ENCODE measurements around the gene ETV6. TPM values are rescaled to one million over a fixed set of nuclear protein-coding genes. Genes with fewer than 3 reads are reported as not detected.

The ETV6 gene
- total and polyA plus RNA-seq, 3 donors from 2014 or later: 7.8 to 20.9 (median 16.3) TPM

- Histone ChIP-seq H3K4me3 (no peak overlapping the region), H3K36me3 (ENCODE audit: low read depth, missing control alignments) (no peaks in the 10 kb centered on the region), H3K4me1 (peaks cover 33% of the 10 kb centered on the region), H3K27ac (no peak overlapping the region), H3K9me3 (no peaks in the 10 kb centered on the region), H3K27me3 (no peaks in the 10 kb centered on the region)
- no peak for DNase-seq
- intact Hi-C loops (cut with DNase I; ENCODE audit: low total_unique reads): no loop called here
- TF ChIP-seq CTCF (IDR thresholded peaks at IDR 0.05): no peak
- no peak for TF ChIP-seq POLR2A (IDR thresholded peaks at IDR 0.05)
- WGBS, 2 donors: 90 to 93% methylated on average over 5 of the region's 5 CpGs
These were observed 53.5 kb downstream of the ETV6 start for GRCh38 chr12:11702959-11703358.

- peaks cover 33% of the 10 kb centered on the region for H3K4me1 ChIP-seq
- no peak for DNase-seq
- no peaks in the 10 kb centered on the region for H3K9me3 ChIP-seq
- H3K36me3 ChIP-seq (ENCODE audit: low read depth, missing control alignments): no peaks in the 10 kb centered on the region
- intact Hi-C loops (cut with DNase I; ENCODE audit: low total_unique reads): no loop called here
- TF ChIP-seq POLR2A (IDR thresholded peaks at IDR 0.05) (no peak), CTCF (IDR thresholded peaks at IDR 0.05) (no peak)
- WGBS, 2 donors: 92 to 94% methylated on average over 4 of the region's 4 CpGs
- no peak overlapping the region for H3K27ac ChIP-seq
- H3K4me3 ChIP-seq: no peak overlapping the region
- no peaks in the 10 kb centered on the region for H3K27me3 ChIP-seq
These were observed 53.9 kb downstream of the ETV6 start for GRCh38 chr12:11703378-11703777.

GRCh38 chr12:11704089-11704488 is 54.6 kb downstream of the ETV6 start:
- H3K4me1 ChIP-seq: peaks cover 33% of the 10 kb centered on the region
- H3K9me3 ChIP-seq: no peaks in the 10 kb centered on the region
- no peak for DNase-seq
- no peaks in the 10 kb centered on the region for H3K27me3 ChIP-seq
- intact Hi-C loops (cut with DNase I; ENCODE audit: low total_unique reads): no loop called here
- no peak overlapping the region for H3K27ac ChIP-seq
- H3K36me3 ChIP-seq (ENCODE audit: low read depth, missing control alignments): no peaks in the 10 kb centered on the region
- 94 to 96% methylated on average over 8 of the region's 8 CpGs for WGBS, 2 donors
- TF ChIP-seq CTCF (IDR thresholded peaks at IDR 0.05) (no peak), POLR2A (IDR thresholded peaks at IDR 0.05) (no peak)
- H3K4me3 ChIP-seq: no peak overlapping the region

GRCh38 chr12:11705010-11705409 is 55.5 kb downstream of the ETV6 start:
- TF ChIP-seq POLR2A (IDR thresholded peaks at IDR 0.05): no peak
- TF ChIP-seq CTCF (IDR thresholded peaks at IDR 0.05): no peak
- no peaks in the 10 kb centered on the region for H3K36me3 ChIP-seq (ENCODE audit: low read depth, missing control alignments)
- no peaks in the 10 kb centered on the region for H3K9me3 ChIP-seq
- no peak for DNase-seq
- no peak overlapping the region for H3K4me3 ChIP-seq
- WGBS, 2 donors: 60 to 71% methylated on average over 7 of the region's 7 CpGs
- no peak overlapping the region for H3K27ac ChIP-seq
- intact Hi-C loops (cut with DNase I; ENCODE audit: low total_unique reads): no loop called here
- H3K27me3 ChIP-seq: no peaks in the 10 kb centered on the region
- peaks cover 33% of the 10 kb centered on the region for H3K4me1 ChIP-seq

GRCh38 chr12:11706509-11707379 is 57.3 kb downstream of the ETV6 start:
- no peaks in the 10 kb centered on the region for H3K27me3 ChIP-seq
- no peak overlapping the region for H3K4me3 ChIP-seq
- TF ChIP-seq CTCF (IDR thresholded peaks at IDR 0.05): no peak
- TF ChIP-seq POLR2A (IDR thresholded peaks at IDR 0.05): no peak
- peaks cover 26% of the 10 kb centered on the region for H3K4me1 ChIP-seq
- WGBS, 2 donors: 55 to 67% methylated on average over 10 of the region's 10 CpGs
- no peaks in the 10 kb centered on the region for H3K36me3 ChIP-seq (ENCODE audit: low read depth, missing control alignments)
- peak overlapping the region; percentile 18 to 49 for H3K27ac ChIP-seq
- H3K9me3 ChIP-seq: no peaks in the 10 kb centered on the region
- intact Hi-C loops (cut with DNase I; ENCODE audit: low total_unique reads): no loop called here
- DNase-seq: no peak

All from testis (tissue), 3 donors.